Measurements from ENCODE around the gene ATP8B1.

GRCh38 chr18:57813245-57813644 lies 10.1 kb upstream of the ATP8B1 start:
- TF ChIP-seq POLR2AphosphoS5 (IDR thresholded peaks at IDR 0.05; ENCODE audit: low read depth, low read length): no peak
- no peak for TF ChIP-seq TAF1 (IDR thresholded peaks at IDR 0.05; ENCODE audit: low read depth, low read length)
- no peak for TF ChIP-seq POLR2A (IDR thresholded peaks at IDR 0.05; ENCODE audit: control extremely low read depth in 1 of 2, low read depth in 2 of 2, low read length in 2 of 2)

Data from H1 (cell line).